OCI-LY1 (cell line): Measurements from ENCODE around the gene MAP3K21.

Source experiments
- CTCF ChIP-seq: fragments of 200-600 bp; sonication (generic), shearing (Covaris generic); IDR thresholded peaks from 2 replicates; pipeline ENCODE4 v1.5.1; 2017; ENCODE audit warnings: mild to moderate bottlenecking, antibody characterized with exemption, low read length, moderate library complexity, mixed read lengths
- EZH2 ChIP-seq: fragments of 200-600 bp; sonication (generic), shearing (Covaris generic); IDR thresholded peaks from 2 replicates; pipeline ENCODE4 v1.8.0; 2017; ENCODE audit warnings: borderline replicate concordance, mixed run types, mild to moderate bottlenecking, antibody characterized with exemption, low read length, moderate library complexity, mixed read lengths

- TF ChIP-seq CTCF, result no peak
- TF ChIP-seq EZH2, result no peak
These were observed 62.4 kb downstream of the MAP3K21 start for GRCh38 chr1:233389893-233390292.
